WERI-Rb-1 (cell line): ENCODE data around the gene RTP5.

Source experiments
- DNase-seq: peaks from one replicate; pipeline ENCODE4 v3.0.0-alpha.2; 2020
- H3K27ac ChIP-seq: fragments of 250-450 bp; sonication (Bioruptor Pico); 2 replicates; pipeline ENCODE4 v1.5.1; 2020; ENCODE audit warnings: mild to moderate bottlenecking, moderate library complexity
- H3K27me3 ChIP-seq: fragments of 250-450 bp; sonication (Bioruptor Pico); 2 replicates; pipeline ENCODE4 v1.5.1; 2021; ENCODE audit warnings: mild to moderate bottlenecking, low read depth, moderate library complexity; ENCODE audit not compliant: insufficient read depth, severe bottlenecking
- H3K36me3 ChIP-seq: fragments of 250-450 bp; sonication (Bioruptor Pico); 2 replicates; pipeline ENCODE4 v1.5.1; 2020; ENCODE audit warnings: mild to moderate bottlenecking, moderate library complexity
- H3K4me3 ChIP-seq: 2 replicates; pipeline ENCODE4 v1.5.1; 2011; ENCODE audit warnings: low read depth, mild to moderate bottlenecking, control low read depth, low read length
- H3K9me3 ChIP-seq: fragments of 250-450 bp; sonication (Bioruptor Pico); 2 replicates; pipeline ENCODE4 v1.5.1; 2021; ENCODE audit warnings: mild to moderate bottlenecking, moderate library complexity; ENCODE audit not compliant: severe bottlenecking
- TF ChIP-seq, protein P1 (sequence below): IDR thresholded peaks from 2 replicates; pipeline ENCODE4 v1.5.1; 2011; ENCODE audit warnings: low read depth, mild to moderate bottlenecking, control low read depth, inconsistent platforms, low read length

RTP5 gene

DNA sequence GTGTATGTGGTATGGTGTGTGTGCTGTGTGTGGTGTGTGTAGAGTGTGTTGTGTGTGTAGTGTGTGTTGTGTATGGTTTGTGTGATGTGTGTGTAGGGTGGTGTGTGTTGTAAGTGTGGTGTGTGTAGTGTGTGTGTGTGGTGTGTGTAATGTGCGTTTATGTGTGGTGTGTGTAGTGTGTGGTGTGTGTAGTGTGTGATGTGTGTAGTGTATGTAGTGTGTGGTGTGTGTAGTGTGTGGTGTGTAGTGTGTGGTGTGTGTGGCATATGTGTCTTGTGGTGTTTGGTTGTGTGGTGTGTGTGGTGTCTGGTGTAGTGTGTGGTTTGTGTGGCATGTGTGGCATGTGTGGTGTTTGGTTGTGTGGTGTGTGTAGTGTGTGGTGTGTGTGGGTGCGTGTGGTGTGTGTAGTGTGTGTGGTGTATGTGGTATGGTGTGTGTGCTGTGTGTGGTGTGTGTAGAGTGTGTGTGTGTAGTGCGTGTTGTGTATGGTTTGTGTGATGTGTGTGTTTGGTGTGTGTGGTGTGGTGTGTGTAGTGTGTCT, 4.0 kb upstream of the RTP5 start:
- TF ChIP-seq, protein P1, sequence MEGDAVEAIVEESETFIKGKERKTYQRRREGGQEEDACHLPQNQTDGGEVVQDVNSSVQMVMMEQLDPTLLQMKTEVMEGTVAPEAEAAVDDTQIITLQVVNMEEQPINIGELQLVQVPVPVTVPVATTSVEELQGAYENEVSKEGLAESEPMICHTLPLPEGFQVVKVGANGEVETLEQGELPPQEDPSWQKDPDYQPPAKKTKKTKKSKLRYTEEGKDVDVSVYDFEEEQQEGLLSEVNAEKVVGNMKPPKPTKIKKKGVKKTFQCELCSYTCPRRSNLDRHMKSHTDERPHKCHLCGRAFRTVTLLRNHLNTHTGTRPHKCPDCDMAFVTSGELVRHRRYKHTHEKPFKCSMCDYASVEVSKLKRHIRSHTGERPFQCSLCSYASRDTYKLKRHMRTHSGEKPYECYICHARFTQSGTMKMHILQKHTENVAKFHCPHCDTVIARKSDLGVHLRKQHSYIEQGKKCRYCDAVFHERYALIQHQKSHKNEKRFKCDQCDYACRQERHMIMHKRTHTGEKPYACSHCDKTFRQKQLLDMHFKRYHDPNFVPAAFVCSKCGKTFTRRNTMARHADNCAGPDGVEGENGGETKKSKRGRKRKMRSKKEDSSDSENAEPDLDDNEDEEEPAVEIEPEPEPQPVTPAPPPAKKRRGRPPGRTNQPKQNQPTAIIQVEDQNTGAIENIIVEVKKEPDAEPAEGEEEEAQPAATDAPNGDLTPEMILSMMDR: no peak
- H3K27me3 ChIP-seq: no peaks in the 10 kb centered on the region
- DNase-seq: no peak
- no peaks in the 10 kb centered on the region for H3K9me3 ChIP-seq
- H3K27ac ChIP-seq: no peak overlapping the region
- no peak overlapping the region for H3K4me3 ChIP-seq
- H3K36me3 ChIP-seq: no peaks in the 10 kb centered on the region

DNA sequence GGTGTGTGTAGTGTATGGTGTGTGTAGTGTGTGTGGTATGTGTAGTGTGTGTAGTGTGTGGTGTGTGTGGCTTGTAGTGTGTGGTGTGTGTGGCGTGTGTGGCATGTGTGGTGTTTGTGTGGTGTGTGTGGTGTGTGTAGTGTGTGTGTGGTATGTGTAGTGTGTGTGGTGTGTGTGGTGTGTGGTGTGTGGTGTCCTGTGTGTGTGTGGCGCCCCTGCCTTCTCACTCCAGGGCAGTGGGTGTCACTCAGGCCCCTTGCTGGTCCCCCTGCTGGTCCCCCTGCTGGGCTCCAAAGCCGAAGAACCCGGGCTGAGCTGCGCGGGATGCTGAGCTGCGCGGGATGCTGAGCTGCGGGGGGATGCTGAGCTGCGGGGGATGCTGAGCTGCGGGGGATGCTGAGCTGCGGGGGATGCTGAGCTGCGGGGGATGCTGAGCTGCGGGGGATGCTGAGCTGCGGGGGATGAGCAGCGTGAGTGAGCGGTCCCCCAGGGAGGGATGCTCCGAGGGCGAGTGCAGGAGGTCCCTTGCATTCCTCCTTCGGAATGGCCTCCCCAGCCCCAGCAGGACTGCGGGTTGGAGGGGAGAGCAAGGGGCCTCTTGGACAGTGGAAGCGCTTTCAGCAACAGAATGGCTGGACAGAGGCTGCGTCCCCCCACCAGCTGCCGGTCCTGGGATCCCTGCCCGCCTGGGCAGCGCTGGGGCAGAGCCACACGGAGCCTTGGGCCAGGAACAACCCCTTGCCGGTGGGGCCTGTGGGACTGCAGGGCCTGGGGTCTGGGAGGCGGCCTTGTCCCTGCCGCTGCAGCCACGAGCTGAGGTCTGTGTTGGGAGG, 3.4 kb upstream of the RTP5 start:
- Histone ChIP-seq H3K36me3 (no peaks in the 10 kb centered on the region), H3K9me3 (no peaks in the 10 kb centered on the region), H3K27ac (no peak overlapping the region), H3K27me3 (no peaks in the 10 kb centered on the region), H3K4me3 (no peak overlapping the region)
- TF ChIP-seq, protein P1: no peak
- DNase-seq: no peak

DNA sequence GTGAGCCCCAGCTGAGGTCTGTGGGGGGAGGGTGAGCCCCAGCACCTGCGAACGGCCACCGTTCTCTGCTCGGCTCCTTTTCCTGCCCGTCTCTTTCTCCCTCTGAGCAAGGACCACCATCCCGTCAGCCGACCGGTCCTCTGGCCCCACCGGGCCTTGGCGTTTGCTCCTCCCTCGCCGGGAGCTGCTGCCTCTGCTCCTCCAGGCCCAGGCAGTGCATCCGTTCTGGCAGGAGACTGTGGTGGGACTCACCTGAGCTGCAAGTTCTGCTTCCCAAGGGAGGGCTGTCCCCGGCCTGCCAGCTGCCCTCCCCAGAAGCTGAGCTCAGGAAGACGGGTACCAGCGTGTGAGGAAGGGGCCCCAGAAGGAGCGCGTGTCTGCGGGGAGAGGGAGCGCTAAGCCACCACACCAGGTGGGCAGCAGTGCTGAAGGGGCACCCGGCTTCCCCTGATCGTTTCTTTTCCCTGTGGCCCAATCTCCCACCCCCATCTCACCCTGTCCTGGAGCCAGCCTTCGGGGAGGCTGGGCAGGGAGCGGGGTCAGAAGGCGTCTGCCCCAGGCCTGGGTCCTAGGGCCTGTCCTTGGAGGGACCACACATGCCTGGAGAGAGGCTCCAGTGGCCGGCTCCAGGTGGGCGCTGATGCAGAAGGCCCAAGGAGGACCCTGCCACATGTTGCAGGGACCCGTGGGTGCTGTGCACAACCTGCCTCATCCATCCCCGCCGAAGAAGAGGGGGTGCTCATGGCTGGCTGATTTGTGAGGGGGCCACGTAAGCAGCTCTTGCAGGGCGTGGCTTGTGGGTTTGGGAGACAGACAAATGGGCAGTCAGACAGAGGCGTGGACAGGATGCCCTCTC, 2.5 kb upstream of the RTP5 start:
- no peaks in the 10 kb centered on the region for H3K9me3 ChIP-seq
- no peak overlapping the region for H3K4me3 ChIP-seq
- no peaks in the 10 kb centered on the region for H3K27me3 ChIP-seq
- no peak for DNase-seq
- no peak overlapping the region for H3K27ac ChIP-seq
- no peaks in the 10 kb centered on the region for H3K36me3 ChIP-seq
- TF ChIP-seq, protein P1: no peak

DNA sequence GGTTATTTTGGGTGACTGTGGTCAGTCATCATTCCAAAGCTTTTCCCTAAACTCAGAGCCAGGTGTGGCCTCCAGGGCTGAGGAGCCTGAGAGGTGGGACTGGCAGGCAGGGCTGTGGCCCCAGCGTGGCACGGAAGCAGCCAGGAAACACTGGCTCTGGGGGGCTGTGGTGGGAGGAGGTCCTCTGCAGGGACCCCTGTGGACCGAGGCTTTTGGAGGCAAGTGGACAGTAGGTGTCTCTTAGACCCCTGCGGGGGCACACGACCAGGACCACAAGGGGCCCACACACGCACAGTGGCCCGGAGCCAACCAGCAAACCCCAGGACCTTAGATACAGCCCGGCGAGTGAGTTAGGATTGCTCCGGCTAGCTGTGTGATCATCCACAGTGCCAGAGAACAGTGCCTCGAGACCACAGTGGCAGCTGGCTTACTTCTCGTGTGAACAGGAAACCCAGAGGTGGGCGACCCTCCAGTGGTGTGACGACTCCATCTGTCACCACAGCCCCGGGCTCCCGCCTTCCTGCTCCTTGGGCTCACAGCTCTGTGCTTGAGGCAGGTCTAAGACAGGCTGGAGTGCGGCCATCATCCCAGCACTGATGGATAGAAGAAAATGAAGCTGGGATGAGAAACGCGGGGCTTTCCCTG, 1.6 kb upstream of the RTP5 start:
- H3K27ac ChIP-seq: peak overlapping the region; percentile 2; the same call in 1 of the 2 replicates
- no peak overlapping the region for H3K4me3 ChIP-seq
- H3K9me3 ChIP-seq: no peaks in the 10 kb centered on the region
- TF ChIP-seq, protein P1: no peak
- no peak for DNase-seq
- H3K27me3 ChIP-seq: no peaks in the 10 kb centered on the region
- H3K36me3 ChIP-seq: no peaks in the 10 kb centered on the region

DNA sequence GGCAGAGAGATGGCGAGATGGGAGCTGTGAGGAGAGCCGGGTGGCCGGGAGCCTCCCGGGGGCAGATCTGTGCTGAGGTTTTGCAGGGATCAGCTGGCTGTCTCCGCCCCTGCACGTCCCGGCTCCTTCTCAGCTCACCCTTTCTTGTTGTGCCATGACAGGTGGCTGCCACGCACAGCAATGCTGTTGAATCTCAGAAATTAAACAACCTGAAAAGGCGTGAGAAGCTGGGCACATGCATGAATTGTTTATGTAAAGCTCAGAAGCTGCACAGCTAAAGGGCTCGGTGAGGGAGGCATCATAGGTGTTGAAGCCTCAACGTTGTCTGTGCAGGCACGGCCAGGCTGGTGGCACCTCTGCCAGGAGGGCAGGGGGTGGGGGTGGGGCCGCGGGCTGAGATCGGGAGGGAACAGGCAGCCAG, 858 bp upstream of the RTP5 start:
- peak; percentile 57 for DNase-seq
- no peak overlapping the region for H3K27ac ChIP-seq
- H3K27me3 ChIP-seq: no peaks in the 10 kb centered on the region
- TF ChIP-seq, protein P1: no peak
- no peak overlapping the region for H3K4me3 ChIP-seq
- no peaks in the 10 kb centered on the region for H3K9me3 ChIP-seq
- H3K36me3 ChIP-seq: no peaks in the 10 kb centered on the region
